Activated B cell treated with CpG ODN at 0.5 μM for 24 hours (primary cell): ENCODE data around the gene THBS4. TPM values are rescaled to one million over a fixed set of nuclear protein-coding genes. Genes with fewer than 3 reads are reported as not detected.

Experiments
- ATAC-seq: fragments of 200-7000 bp; cut with Tn5 transposase; one replicate; pipeline ENCODE4 v1.10.0; 2021; ENCODE audit warnings: low read depth, mild to moderate bottlenecking, moderate library complexity
- CTCF ChIA-PET: fragments of 350-600 bp; sonication (Branson Sonifier 250); formaldehyde crosslinking; loops from one replicate; lab custom pipeline; 2021; ENCODE audit warnings: antibody characterized with exemption; lab: Charles Lee
- POLR2A ChIA-PET: fragments of 350-600 bp; sonication (Branson Sonifier 250); formaldehyde crosslinking; loops from one replicate; lab custom pipeline; 2021; ENCODE audit warnings: antibody characterized with exemption; lab: Charles Lee
- DNase-seq: peaks from one replicate; pipeline ENCODE4 v3.0.0; 2022
- H3K27ac Mint-ChIP-seq: one replicate; pipeline ENCODE4 v1.8.0; 2020; ENCODE audit warnings: mixed read lengths
- H3K27me3 Mint-ChIP-seq: one replicate; pipeline ENCODE4 v1.8.0; 2021; ENCODE audit warnings: mixed read lengths
- H3K36me3 Mint-ChIP-seq: one replicate; pipeline ENCODE4 v1.8.0; 2021; ENCODE audit warnings: low read depth, mixed read lengths
- H3K4me1 Mint-ChIP-seq: one replicate; pipeline ENCODE4 v1.8.0; 2021; ENCODE audit warnings: mixed read lengths
- H3K4me3 Mint-ChIP-seq: one replicate; pipeline ENCODE4 v1.8.0; 2020; ENCODE audit warnings: mild to moderate bottlenecking, mixed read lengths
- H3K9me3 Mint-ChIP-seq: one replicate; pipeline ENCODE4 v1.8.0; 2020; ENCODE audit warnings: mixed read lengths
- intact Hi-C: fragments of 100-400 bp; cut with micrococcal nuclease; formaldehyde crosslinking; loops from one replicate; pipeline ENCODE4 v1.15.1; 2024
- total RNA-seq: library from RNA; stranded (reverse); gene quantifications from 2 replicates; pipeline ENCODE4 v1.2.3, GENCODE V29; 2022
- TF ChIP-seq, protein P1 (sequence below): fragments of 200-600 bp; IDR thresholded peaks from one replicate; pipeline ENCODE4 v1.8.0; 2022; ENCODE audit warnings: antibody characterized with exemption, mild to moderate bottlenecking

Gene THBS4
- total RNA-seq, 1 donor from 2014 or later: 0.20 TPM

DNA sequence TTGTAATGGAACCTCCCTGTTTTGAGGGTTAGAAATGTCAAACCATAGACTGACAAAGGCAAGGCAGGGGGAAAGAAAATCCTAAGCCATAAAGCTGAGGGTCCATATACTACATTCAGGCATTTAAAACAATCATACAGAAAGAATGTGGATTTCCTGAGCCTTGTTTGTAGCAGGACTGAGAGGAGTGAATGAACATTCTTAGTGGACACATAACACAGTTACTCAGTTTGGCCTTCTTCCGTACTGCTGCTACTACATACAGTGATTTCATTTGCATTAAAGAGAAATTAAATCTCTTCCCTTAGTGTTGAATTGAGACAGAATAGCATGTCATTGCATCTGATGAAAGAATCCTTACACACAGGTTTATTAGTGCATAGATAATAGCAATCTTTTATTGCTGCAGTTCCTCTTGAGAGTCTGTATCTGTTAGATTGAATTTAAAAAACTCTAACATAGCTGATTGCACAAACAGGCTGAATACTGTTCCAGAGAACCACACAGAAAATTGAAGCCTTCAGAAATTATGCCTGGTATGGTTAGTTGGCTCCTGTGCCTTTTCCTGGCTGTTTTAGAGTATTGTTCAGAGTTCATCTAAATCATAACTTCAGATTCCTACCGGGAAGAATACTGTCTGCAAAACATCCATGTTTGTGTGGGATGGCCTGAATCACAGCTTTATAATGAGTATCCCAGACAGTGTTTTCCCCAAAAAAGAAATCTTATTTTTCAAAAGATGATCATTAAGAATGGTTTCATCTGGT is 42.1 kb upstream of the THBS4 start:
- ATAC-seq (no peak), DNase-seq (no peak)
- Mint-ChIP-seq H3K4me1 (peaks cover 23% of the 10 kb centered on the region), H3K36me3 (peaks cover 11% of the 10 kb centered on the region), H3K27me3 (peaks cover 2% of the 10 kb centered on the region), H3K27ac (no peak overlapping the region), H3K9me3 (peaks cover 2% of the 10 kb centered on the region), H3K4me3 (no peak overlapping the region)
- TF ChIP-seq, protein P1, sequence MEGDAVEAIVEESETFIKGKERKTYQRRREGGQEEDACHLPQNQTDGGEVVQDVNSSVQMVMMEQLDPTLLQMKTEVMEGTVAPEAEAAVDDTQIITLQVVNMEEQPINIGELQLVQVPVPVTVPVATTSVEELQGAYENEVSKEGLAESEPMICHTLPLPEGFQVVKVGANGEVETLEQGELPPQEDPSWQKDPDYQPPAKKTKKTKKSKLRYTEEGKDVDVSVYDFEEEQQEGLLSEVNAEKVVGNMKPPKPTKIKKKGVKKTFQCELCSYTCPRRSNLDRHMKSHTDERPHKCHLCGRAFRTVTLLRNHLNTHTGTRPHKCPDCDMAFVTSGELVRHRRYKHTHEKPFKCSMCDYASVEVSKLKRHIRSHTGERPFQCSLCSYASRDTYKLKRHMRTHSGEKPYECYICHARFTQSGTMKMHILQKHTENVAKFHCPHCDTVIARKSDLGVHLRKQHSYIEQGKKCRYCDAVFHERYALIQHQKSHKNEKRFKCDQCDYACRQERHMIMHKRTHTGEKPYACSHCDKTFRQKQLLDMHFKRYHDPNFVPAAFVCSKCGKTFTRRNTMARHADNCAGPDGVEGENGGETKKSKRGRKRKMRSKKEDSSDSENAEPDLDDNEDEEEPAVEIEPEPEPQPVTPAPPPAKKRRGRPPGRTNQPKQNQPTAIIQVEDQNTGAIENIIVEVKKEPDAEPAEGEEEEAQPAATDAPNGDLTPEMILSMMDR: no peak
- POLR2A ChIA-PET: interaction anchor here (0.6 kb wide), 1 partner anchor 264 kb away, joined by 3 read pairs; no protein-coding TSS in a partner anchor
- CTCF ChIA-PET: no interaction called here
- intact Hi-C loops: loop anchor here (5.0 to 10.0 kb wide), 3 partner anchors 134 to 1312 kb away; partner anchors contain the start of genes ZCCHC9 and ZFYVE16

DNA sequence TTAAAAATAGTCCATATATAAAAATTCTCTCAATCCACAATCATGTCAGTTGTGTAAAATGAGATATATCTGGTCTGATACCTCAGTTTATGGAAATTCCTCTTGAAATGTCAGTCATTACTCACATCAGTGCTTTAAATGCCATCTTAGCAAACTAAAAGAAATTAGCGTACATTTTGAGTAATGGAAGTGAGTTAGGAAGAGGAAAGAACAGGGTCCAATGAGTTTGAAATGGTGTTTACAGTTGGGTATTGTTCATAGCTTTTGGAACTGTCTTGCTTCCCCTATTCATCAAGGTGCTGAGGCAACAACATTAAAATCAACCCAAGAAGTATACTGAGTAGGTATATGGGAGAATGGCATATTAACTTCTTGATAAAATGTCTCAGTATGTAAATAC is 35.4 kb upstream of the THBS4 start:
- peaks cover 2% of the 10 kb centered on the region for H3K27me3 Mint-ChIP-seq
- POLR2A ChIA-PET: no interaction called here
- no peaks in the 10 kb centered on the region for H3K9me3 Mint-ChIP-seq
- no peaks in the 10 kb centered on the region for H3K36me3 Mint-ChIP-seq
- ATAC-seq (no peak), DNase-seq (no peak)
- H3K4me1 Mint-ChIP-seq: no peaks in the 10 kb centered on the region
- TF ChIP-seq, protein P1: no peak
- H3K4me3 Mint-ChIP-seq: no peak overlapping the region
- no peak overlapping the region for H3K27ac Mint-ChIP-seq
- CTCF ChIA-PET: no interaction called here
- intact Hi-C loops: loop anchor here (10.0 kb wide), 1 partner anchor 1305 kb away; the partner anchor contains the start of gene ZCCHC9

DNA sequence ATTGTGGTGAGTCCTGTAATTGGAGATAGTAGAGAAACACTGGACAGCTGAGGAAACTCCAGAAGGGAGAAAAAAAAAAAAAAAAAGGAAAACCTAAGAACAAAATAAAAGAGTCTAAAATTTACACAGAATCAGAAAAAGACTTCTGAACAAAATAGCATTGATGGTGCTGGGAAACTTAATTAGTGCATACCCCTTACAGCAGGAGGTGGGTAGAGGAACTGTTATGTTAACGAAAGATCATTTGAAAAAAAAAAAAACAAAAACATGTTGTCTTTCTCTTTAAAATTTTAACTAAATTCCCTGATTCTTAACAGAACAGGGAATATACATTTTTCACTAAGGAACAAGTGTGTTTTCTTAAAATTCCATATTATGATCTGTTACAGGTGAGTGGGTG is 32.5 kb upstream of the THBS4 start:
- H3K9me3 Mint-ChIP-seq: no peaks in the 10 kb centered on the region
- ATAC-seq (no peak), DNase-seq (no peak)
- H3K27ac Mint-ChIP-seq: no peak overlapping the region
- peaks cover 4% of the 10 kb centered on the region for H3K36me3 Mint-ChIP-seq
- no peaks in the 10 kb centered on the region for H3K27me3 Mint-ChIP-seq
- intact Hi-C loops: no loop called here
- H3K4me3 Mint-ChIP-seq: no peak overlapping the region
- ChIA-PET POLR2A (no interaction called here), CTCF (no interaction called here)
- TF ChIP-seq, protein P1: no peak
- no peaks in the 10 kb centered on the region for H3K4me1 Mint-ChIP-seq

DNA sequence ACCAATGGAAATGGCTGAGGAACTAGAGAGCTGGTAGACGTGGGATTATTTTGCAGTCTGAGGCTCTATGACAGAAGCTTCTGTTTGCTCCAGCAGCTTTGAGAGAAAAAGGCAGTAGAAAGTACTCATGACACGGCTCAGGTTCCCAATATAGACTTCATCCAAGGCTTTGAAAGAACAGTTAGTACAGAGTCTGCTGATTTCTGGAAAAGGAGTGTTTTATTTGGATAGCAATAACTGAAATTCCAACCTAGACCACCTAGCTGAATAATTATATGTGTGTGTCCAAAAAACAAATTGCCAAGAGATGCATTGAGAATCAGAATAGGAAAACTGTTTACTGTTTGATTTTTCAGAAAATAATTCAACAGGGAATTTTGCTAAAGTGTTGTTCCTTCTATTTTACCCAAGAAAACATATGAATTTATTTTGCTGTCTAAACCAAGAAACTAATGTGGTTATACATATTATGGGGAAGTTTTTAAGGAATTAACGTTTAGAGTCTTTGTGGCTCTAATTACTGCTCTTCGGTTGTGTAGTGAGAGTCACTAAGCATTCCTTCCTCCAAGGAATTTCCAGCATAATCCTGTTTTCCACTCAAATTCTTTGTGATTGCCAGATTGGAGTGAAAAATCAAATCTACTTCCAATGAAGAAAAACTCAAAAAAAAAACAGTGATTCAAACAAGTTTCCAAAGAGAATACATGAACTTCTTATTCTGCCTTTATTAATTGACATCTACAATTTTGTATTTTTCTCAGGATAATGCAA is 26.0 kb upstream of the THBS4 start:
- TF ChIP-seq, protein P1: no peak
- Mint-ChIP-seq H3K4me3 (no peak overlapping the region), H3K27me3 (no peaks in the 10 kb centered on the region), H3K36me3 (peaks cover 4% of the 10 kb centered on the region), H3K9me3 (peaks cover 2% of the 10 kb centered on the region), H3K4me1 (no peaks in the 10 kb centered on the region), H3K27ac (no peak overlapping the region)
- intact Hi-C loops: no loop called here
- CTCF ChIA-PET: no interaction called here
- ATAC-seq: no peak
- no peak for DNase-seq
- POLR2A ChIA-PET: no interaction called here

DNA sequence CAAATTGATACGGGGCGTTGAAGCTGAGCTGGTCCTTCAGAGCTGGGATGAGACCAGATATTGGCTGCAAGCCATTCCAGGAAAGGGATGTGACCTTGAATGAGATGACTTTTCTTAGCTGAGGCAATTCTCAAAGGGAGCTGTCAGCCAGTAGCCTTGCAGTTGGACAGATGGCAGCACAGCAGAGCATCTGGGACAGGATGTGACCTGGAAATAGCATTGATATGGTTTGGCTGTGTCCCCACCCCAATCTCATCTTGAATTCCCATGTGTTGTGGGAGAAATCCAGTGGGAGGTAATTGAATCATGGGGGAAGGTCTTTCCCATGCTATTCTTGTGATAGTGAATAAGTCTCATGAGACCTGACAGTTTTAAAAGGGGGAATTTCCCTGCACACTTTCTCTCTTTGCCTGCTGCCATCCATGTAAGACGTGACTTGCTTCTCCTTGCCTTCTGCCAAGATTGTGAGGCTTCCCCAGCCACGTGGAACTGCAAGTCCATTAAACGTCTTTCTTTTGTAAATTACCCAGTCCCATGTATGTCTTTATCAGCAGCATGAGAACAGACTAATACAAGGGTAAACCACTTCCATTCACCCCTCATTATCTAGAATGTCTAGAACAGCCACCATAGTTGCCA is 24.3 kb upstream of the THBS4 start:
- no peak overlapping the region for H3K4me3 Mint-ChIP-seq
- no peak for ATAC-seq
- CTCF ChIA-PET: no interaction called here
- H3K27ac Mint-ChIP-seq: no peak overlapping the region
- peaks cover 2% of the 10 kb centered on the region for H3K9me3 Mint-ChIP-seq
- H3K4me1 Mint-ChIP-seq: no peaks in the 10 kb centered on the region
- H3K27me3 Mint-ChIP-seq: no peaks in the 10 kb centered on the region
- POLR2A ChIA-PET: no interaction called here
- H3K36me3 Mint-ChIP-seq: peaks cover 4% of the 10 kb centered on the region
- no peak for DNase-seq
- TF ChIP-seq, protein P1: no peak
- intact Hi-C loops: no loop called here
